GM19025 (cell line): ENCODE data around the gene SH3PXD2A.
"Not testable (repeated sequence)": the region's sequence is repeated elsewhere in the genome, so short reads cannot be mapped to it uniquely, and the experiment has no call there.

ENCODE experiments used
- ATAC-seq: cut with Tn5 transposase; IDR thresholded peaks from one replicate; pipeline ENCODE4 v1.9.1; 2021; ENCODE audit warnings: mild to moderate bottlenecking, low read depth, moderate library complexity; ENCODE audit not compliant: unreplicated experiment

Gene SH3PXD2A

GRCh38 chr10:103775776-103776175 is 79.6 kb downstream of the SH3PXD2A start:
- no peak for ATAC-seq

- not testable (repeated sequence) for ATAC-seq
Observed at GRCh38 chr10:103772846-103773245, 82.5 kb downstream of the SH3PXD2A start.

- ATAC-seq = peak; percentile 77
Observed at GRCh38 chr10:103772096-103772845, 83.1 kb downstream of the SH3PXD2A start.

GRCh38 chr10:103770139-103770538 is 85.2 kb downstream of the SH3PXD2A start:
- ATAC-seq = no peak

GRCh38 chr10:103769176-103769575 is 86.2 kb downstream of the SH3PXD2A start:
- no peak for ATAC-seq

- ATAC-seq = no peak
Observed at GRCh38 chr10:103768345-103768744, 87.0 kb downstream of the SH3PXD2A start.

- ATAC-seq = no peak
Observed at GRCh38 chr10:103767756-103768155, 87.6 kb downstream of the SH3PXD2A start.

GRCh38 chr10:103766751-103767505 is 88.4 kb downstream of the SH3PXD2A start:
- no peak for ATAC-seq

- ATAC-seq = no peak
Observed at GRCh38 chr10:103765981-103766380, 89.4 kb downstream of the SH3PXD2A start.

GRCh38 chr10:103765168-103765567 is 90.2 kb downstream of the SH3PXD2A start:
- ATAC-seq = no peak

GRCh38 chr10:103764296-103765088 is 90.9 kb downstream of the SH3PXD2A start:
- no peak for ATAC-seq

GRCh38 chr10:103763374-103764202 is 91.8 kb downstream of the SH3PXD2A start:
- no peak for ATAC-seq

- ATAC-seq = no peak
Observed at GRCh38 chr10:103762916-103763315, 92.5 kb downstream of the SH3PXD2A start.

- ATAC-seq = no peak
Observed at GRCh38 chr10:103762162-103762561, 93.2 kb downstream of the SH3PXD2A start.

- no peak for ATAC-seq
Observed at GRCh38 chr10:103761075-103761920, 94.1 kb downstream of the SH3PXD2A start.

- not testable (repeated sequence) for ATAC-seq
Observed at GRCh38 chr10:103760233-103760632, 95.1 kb downstream of the SH3PXD2A start.

GRCh38 chr10:103759100-103759781 is 96.1 kb downstream of the SH3PXD2A start:
- no peak for ATAC-seq

- ATAC-seq = no peak
Observed at GRCh38 chr10:103758294-103758681, 97.1 kb downstream of the SH3PXD2A start.
